Activated CD8-positive, alpha-beta T cell treated with anti-CD3 and anti-CD28 coated beads for 36 hours (primary cell): Measurements from ENCODE around the gene LZTS3. TPM values are rescaled to one million over a fixed set of nuclear protein-coding genes. Genes with fewer than 3 reads are reported as not detected.

Source experiments
- ATAC-seq: fragments of 200-7000 bp; cut with Tn5 transposase; one replicate; pipeline ENCODE4 v1.10.0; 2021; ENCODE audit warnings: mild to moderate bottlenecking, moderate library complexity
- CTCF ChIA-PET: fragments of 350-600 bp; sonication (Branson Sonifier 250); formaldehyde crosslinking; loops from one replicate; lab custom pipeline; 2021; ENCODE audit warnings: antibody characterized with exemption; lab: Charles Lee
- POLR2A ChIA-PET: fragments of 350-600 bp; sonication (Branson Sonifier 250); formaldehyde crosslinking; loops from one replicate; lab custom pipeline; 2021; ENCODE audit warnings: antibody characterized with exemption; lab: Charles Lee
- DNase-seq: peaks from one replicate; pipeline ENCODE4 v3.0.0-alpha.2; 2020
- H3K27ac Mint-ChIP-seq: one replicate; pipeline ENCODE4 v1.8.0; 2021; ENCODE audit warnings: mild to moderate bottlenecking, mixed read lengths
- H3K27me3 Mint-ChIP-seq: one replicate; pipeline ENCODE4 v1.8.0; 2021; ENCODE audit warnings: mixed read lengths
- H3K36me3 Mint-ChIP-seq: one replicate; pipeline ENCODE4 v1.8.0; 2021; ENCODE audit warnings: low read depth, mixed read lengths
- H3K4me1 Mint-ChIP-seq: one replicate; pipeline ENCODE4 v1.8.0; 2021; ENCODE audit warnings: low read depth, mixed read lengths
- H3K4me3 Mint-ChIP-seq: one replicate; pipeline ENCODE4 v1.8.0; 2021; ENCODE audit warnings: mild to moderate bottlenecking, moderate library complexity, mixed read lengths
- H3K9me3 Mint-ChIP-seq: one replicate; pipeline ENCODE4 v1.8.0; 2021; ENCODE audit warnings: mixed read lengths
- intact Hi-C: fragments of 100-400 bp; cut with micrococcal nuclease; formaldehyde crosslinking; loops from one replicate; pipeline ENCODE4 v1.10.0; 2022
- total RNA-seq, 2 experiments: library from RNA; stranded (reverse); gene quantifications; one replicate each; pipeline ENCODE4 v1.2.3, GENCODE V29; 2021
- TF ChIP-seq, protein P1 (sequence below): fragments of 200-600 bp; IDR thresholded peaks from one replicate; pipeline ENCODE4 v1.8.0; 2022; ENCODE audit warnings: antibody characterized with exemption, mild to moderate bottlenecking

LZTS3 gene
- total RNA-seq, 2 experiments from 2014 or later: 1.3 to 1.4 TPM

DNA sequence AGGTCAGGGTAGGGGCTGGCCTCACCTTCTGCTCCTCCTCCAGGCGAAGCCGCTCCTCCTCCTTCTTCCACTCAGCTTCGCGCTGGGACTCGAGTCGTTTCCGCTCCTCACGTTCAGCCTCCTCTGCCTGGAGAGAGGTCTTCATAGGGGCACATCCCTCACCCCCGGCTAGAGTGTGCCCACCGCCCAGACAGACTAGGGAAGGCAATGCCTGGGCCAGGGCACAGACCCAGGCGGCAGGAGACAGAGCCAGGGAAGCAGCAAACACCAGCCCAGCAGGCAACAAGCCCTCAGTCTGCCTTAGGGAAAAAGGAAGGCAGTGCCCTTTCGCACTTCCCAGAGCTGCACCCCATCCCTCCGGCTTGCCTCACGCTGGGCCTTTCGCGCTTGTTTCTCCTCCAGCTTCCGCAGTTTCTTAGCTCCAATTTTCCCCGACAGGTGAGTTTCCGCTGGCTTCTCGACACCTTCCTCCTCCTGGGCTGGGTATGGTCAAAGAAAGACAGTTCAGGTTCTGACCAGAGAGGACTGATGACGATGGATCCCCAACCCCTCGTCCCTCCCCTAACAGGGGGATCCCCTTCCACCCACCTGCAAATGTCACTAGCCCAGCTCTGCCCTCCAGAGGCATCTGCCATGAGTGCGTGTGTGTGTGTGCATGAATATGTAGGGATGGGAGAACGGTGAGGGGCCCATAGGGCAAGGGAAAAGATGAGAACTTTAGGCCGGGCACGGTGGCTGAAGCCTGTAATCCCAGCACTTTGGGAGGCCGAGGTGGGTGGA is 26.8 kb upstream of the LZTS3 start:
- ChIA-PET POLR2A (no interaction called here), CTCF (no interaction called here)
- ATAC-seq (no peak), DNase-seq (no peak)
- no peak overlapping the region for H3K27ac Mint-ChIP-seq
- no peak overlapping the region for H3K4me3 Mint-ChIP-seq
- H3K4me1 Mint-ChIP-seq: peaks cover 20% of the 10 kb centered on the region
- TF ChIP-seq, protein P1, sequence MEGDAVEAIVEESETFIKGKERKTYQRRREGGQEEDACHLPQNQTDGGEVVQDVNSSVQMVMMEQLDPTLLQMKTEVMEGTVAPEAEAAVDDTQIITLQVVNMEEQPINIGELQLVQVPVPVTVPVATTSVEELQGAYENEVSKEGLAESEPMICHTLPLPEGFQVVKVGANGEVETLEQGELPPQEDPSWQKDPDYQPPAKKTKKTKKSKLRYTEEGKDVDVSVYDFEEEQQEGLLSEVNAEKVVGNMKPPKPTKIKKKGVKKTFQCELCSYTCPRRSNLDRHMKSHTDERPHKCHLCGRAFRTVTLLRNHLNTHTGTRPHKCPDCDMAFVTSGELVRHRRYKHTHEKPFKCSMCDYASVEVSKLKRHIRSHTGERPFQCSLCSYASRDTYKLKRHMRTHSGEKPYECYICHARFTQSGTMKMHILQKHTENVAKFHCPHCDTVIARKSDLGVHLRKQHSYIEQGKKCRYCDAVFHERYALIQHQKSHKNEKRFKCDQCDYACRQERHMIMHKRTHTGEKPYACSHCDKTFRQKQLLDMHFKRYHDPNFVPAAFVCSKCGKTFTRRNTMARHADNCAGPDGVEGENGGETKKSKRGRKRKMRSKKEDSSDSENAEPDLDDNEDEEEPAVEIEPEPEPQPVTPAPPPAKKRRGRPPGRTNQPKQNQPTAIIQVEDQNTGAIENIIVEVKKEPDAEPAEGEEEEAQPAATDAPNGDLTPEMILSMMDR: no peak
- H3K9me3 Mint-ChIP-seq: no peaks in the 10 kb centered on the region
- intact Hi-C loops: no loop called here
- peaks cover 44% of the 10 kb centered on the region for H3K36me3 Mint-ChIP-seq
- no peaks in the 10 kb centered on the region for H3K27me3 Mint-ChIP-seq

DNA sequence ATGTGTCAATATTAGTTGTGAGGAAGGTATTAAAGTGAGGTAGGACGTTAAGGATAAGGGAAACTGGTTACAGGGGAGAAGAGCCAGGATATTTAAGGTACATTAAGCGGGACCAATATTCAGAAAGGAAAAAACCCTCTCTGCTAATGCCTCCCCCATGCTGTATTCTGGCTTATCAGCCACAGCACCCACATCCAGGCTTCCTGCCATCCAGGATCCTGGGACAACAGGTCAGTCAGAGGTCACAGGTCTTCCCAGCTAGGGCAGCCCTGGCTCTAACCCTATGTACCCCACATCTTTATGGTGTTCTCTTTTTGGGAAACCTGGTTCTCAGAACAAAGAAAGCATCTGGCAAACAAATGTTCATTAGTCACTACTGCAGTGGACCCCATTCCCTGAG is 25.9 kb upstream of the LZTS3 start:
- TF ChIP-seq, protein P1: no peak
- ATAC-seq (no peak), DNase-seq (no peak)
- Mint-ChIP-seq H3K9me3 (no peaks in the 10 kb centered on the region), H3K4me1 (peaks cover 20% of the 10 kb centered on the region), H3K4me3 (no peak overlapping the region), H3K36me3 (peaks cover 45% of the 10 kb centered on the region), H3K27ac (no peak overlapping the region), H3K27me3 (no peaks in the 10 kb centered on the region)
- ChIA-PET POLR2A (no interaction called here), CTCF (no interaction called here)
- intact Hi-C loops: no loop called here

DNA sequence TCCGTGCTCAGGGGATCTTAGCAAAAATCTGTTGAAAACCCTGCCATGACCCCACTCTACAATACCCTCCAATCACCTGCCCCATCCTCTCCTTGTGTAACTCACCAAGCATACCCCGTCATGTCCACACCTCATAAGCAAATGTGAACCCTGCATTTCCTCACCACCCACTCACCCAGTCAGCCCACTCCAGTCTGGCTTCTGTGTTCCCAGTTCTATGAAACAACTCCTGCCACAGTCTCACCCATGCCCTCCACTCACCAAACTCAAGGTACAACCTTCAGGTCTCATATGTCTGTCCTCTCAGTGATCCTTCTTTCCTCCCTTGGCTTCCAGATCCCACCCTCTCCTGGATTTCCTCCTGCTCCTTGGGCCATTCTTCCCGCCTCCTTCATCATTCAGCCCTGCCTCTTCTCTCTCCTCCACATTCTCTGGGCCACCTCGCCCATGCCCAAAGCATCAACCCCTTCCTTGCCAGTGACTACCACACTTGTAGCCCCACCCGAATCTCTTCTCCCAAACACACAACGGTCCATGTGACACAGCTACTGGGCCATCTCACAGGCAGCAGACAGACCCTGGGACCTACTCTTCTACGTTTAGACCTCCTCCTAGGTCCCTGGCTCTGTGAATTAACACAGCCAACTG is 22.4 kb upstream of the LZTS3 start:
- no peaks in the 10 kb centered on the region for H3K9me3 Mint-ChIP-seq
- DNase-seq (no peak), ATAC-seq (no peak)
- TF ChIP-seq, protein P1: no peak
- POLR2A ChIA-PET: no interaction called here
- CTCF ChIA-PET: no interaction called here
- peaks cover 49% of the 10 kb centered on the region for H3K36me3 Mint-ChIP-seq
- H3K27ac Mint-ChIP-seq: peak overlapping the region; percentile 33
- intact Hi-C loops: no loop called here
- H3K27me3 Mint-ChIP-seq: no peaks in the 10 kb centered on the region
- H3K4me3 Mint-ChIP-seq: no peak overlapping the region
- H3K4me1 Mint-ChIP-seq: peaks cover 14% of the 10 kb centered on the region

DNA sequence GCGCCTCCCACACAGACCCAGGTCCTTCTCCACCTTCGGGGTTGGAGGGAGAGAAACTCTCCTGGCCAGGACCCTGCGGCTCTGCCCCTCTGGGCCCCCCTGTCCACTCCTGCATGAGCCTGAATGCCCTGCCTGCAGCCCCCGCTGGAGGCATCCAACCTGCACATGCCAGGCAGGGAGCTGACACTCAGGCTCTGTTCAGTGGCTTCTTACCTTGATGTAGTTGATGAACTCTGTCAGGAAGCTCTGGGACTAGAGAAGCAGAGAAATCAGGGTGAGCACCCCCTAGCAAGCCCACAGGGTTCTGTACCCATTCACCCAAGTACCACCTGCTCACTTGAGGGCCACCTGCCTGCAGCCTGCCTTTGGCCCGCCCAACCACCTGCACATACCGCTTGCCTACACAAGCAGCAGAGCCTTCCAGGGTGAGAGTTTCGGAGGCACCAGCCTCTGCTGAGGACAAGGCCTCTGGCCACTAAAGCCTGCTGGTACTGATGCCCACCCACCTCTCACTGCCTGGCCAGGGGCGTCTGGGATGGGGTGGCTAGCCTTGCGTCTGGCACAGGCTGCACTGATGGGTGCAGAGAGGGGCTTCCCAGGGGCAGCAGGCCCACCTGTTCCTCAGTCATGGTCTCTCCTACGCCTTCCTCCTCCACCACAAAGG is 21.4 kb upstream of the LZTS3 start:
- H3K9me3 Mint-ChIP-seq: no peaks in the 10 kb centered on the region
- peaks cover 46% of the 10 kb centered on the region for H3K36me3 Mint-ChIP-seq
- no peaks in the 10 kb centered on the region for H3K27me3 Mint-ChIP-seq
- H3K4me3 Mint-ChIP-seq: no peak overlapping the region
- ChIA-PET POLR2A (no interaction called here), CTCF (no interaction called here)
- intact Hi-C loops: no loop called here
- H3K4me1 Mint-ChIP-seq: peaks cover 11% of the 10 kb centered on the region
- TF ChIP-seq, protein P1: no peak
- peak overlapping the region; percentile 31 for H3K27ac Mint-ChIP-seq
- ATAC-seq (no peak), DNase-seq (no peak)
